Transverse colon (tissue), 4 donors: Measurements from ENCODE around the gene ITGA8. TPM values are rescaled to one million over a fixed set of nuclear protein-coding genes. Genes with fewer than 3 reads are reported as not detected.

ENCODE experiments used
- DNase-seq: peaks from one replicate; pipeline ENCODE4 v3.0.0-alpha.2; 2019
- H3K27ac ChIP-seq, 4 donors: fragments of 200-600 bp; sonication (generic); 2 replicates each; pipeline ENCODE4 v1.5.1; 2016 to 2018; ENCODE audit warnings: inconsistent platforms in 4 of 4
- H3K27me3 ChIP-seq: fragments of 200-600 bp; sonication (generic); 2 replicates; pipeline ENCODE4 v1.5.1; 2017; ENCODE audit warnings: inconsistent platforms
- H3K36me3 ChIP-seq, 4 donors: fragments of 200-600 bp; sonication (generic); 2 replicates each; pipeline ENCODE4 v1.5.1; 2017 to 2019; ENCODE audit warnings: inconsistent platforms in 4 of 4
- H3K4me1 ChIP-seq, 4 donors: fragments of 200-600 bp; sonication (generic); 2 replicates each; pipeline ENCODE4 v1.5.1; 2017 to 2020; ENCODE audit warnings: inconsistent platforms in 4 of 4
- H3K4me3 ChIP-seq, 4 donors: fragments of 200-600 bp; sonication (generic); 1 replicate in 1 of 4; 2 replicates in 3 of 4; pipeline versions ENCODE4 v1.5.1 to v1.6.1; 2017 to 2019; ENCODE audit warnings: inconsistent platforms in 4 of 4
- H3K9me3 ChIP-seq, 2 donors: fragments of 200-600 bp; sonication (generic); 2 replicates each; pipeline ENCODE4 v1.5.1; 2017 to 2019; ENCODE audit warnings: inconsistent platforms in 2 of 2
- EP300 ChIP-seq: sonication (generic); formaldehyde crosslinking; IDR thresholded peaks from one replicate; pipeline ENCODE4 v1.6.1; 2017; ENCODE audit warnings: antibody characterized with exemption, low read depth
- POLR2A ChIP-seq: fragments of 450-650 bp; IDR thresholded peaks from one replicate; pipeline ENCODE4 v1.6.1; 2016; ENCODE audit warnings: antibody characterized with exemption, mild to moderate bottlenecking, moderate library complexity
- POLR2AphosphoS5 ChIP-seq, 3 donors: sonication (generic); formaldehyde crosslinking; IDR thresholded peaks; one replicate each; pipeline ENCODE4 v1.6.1; 2016; ENCODE audit warnings: antibody characterized with exemption in 3 of 3
- WGBS, 2 donors: methylation state at CpG; one replicate each; pipeline ENCODE4 v1.1.5; 2018; ENCODE audit warnings: low coverage in 1 of 2; 5-methylcytosine and 5-hydroxymethylcytosine counted together
- in situ Hi-C, 4 donors: fragments of 200-750 bp; cut with MboI; loops; one replicate each; pipeline versions ENCODE4 v1.15.0 to v1.15.1; 2017; ENCODE audit warnings: low sequenced_read_pairs in 3 of 4, low pct_ligation_motif_present in 1 of 4, low pct_unique_long_range_greater_than_20kb in 1 of 4
- intact Hi-C: fragments of 100-400 bp; cut with DNase I; formaldehyde crosslinking; loops from one replicate; pipeline ENCODE4 v1.15.1; 2023; ENCODE audit warnings: low total_unique reads
- total RNA-seq, 4 donors: library from RNA; depleted of rRNA; stranded (reverse); fragments of >200 nt; gene quantifications; one replicate each; pipeline ENCODE4 v1.1.0, GENCODE V29; 2016
- TF ChIP-seq, protein P1 (sequence below), 5 experiments: fragments of 200-600 bp in 3 of 5; fragments of 450-650 bp in 2 of 5; sonication (generic) in 3 of 5; IDR thresholded peaks; 1 replicate in 2 of 5; 2 replicates in 3 of 5; pipeline ENCODE4 v1.5.1; 2016 to 2017; ENCODE audit warnings: antibody characterized with exemption in 5 of 5, inconsistent platforms in 3 of 5, mild to moderate bottlenecking in 2 of 5, moderate library complexity in 1 of 5

The ITGA8 gene
- total RNA-seq, 4 donors from 2014 or later: 1.4 to 4.9 (median 3.3) TPM; not detected in 1

DNA sequence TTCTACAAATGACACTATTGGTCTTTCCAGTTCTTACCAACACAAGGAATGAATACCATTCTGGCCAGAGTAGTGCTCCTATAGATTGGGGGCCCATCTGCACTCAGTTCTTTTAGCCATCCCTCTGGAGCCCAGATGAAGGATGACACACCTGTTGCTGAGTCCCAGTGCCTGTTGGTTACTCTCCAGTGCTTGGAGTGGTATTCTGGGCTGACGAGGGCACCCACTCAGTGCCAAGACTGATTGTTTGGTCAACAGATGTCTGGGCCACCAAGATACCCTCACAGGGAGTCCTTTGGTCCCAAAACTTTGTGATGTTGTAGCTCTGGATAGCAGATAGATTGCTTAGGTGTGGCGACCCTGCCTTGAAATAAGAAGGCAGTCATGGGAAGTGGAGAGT, 23.7 kb upstream of the ITGA8 start:
- TF ChIP-seq POLR2A (no peak), POLR2AphosphoS5 (IDR thresholded peaks at IDR 0.05) (no peak), EP300 (no peak)
- TF ChIP-seq, protein P1, sequence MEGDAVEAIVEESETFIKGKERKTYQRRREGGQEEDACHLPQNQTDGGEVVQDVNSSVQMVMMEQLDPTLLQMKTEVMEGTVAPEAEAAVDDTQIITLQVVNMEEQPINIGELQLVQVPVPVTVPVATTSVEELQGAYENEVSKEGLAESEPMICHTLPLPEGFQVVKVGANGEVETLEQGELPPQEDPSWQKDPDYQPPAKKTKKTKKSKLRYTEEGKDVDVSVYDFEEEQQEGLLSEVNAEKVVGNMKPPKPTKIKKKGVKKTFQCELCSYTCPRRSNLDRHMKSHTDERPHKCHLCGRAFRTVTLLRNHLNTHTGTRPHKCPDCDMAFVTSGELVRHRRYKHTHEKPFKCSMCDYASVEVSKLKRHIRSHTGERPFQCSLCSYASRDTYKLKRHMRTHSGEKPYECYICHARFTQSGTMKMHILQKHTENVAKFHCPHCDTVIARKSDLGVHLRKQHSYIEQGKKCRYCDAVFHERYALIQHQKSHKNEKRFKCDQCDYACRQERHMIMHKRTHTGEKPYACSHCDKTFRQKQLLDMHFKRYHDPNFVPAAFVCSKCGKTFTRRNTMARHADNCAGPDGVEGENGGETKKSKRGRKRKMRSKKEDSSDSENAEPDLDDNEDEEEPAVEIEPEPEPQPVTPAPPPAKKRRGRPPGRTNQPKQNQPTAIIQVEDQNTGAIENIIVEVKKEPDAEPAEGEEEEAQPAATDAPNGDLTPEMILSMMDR (IDR thresholded peaks at IDR 0.05): no peak
- intact Hi-C loops (no loop called here), in situ Hi-C loops (no loop called here)
- no peaks in the 10 kb centered on the region for H3K9me3 ChIP-seq
- H3K4me1 ChIP-seq: no peaks in the 10 kb centered on the region
- no peaks in the 10 kb centered on the region for H3K36me3 ChIP-seq
- H3K27me3 ChIP-seq: peaks cover 3% of the 10 kb centered on the region
- WGBS, 2 donors: 94% methylated on average over 2 of the region's 2 CpGs; no CpG with 5 or more reads in 1 of the 2 donors
- H3K4me3 ChIP-seq: no peak overlapping the region
- no peak for DNase-seq
- no peak overlapping the region for H3K27ac ChIP-seq

DNA sequence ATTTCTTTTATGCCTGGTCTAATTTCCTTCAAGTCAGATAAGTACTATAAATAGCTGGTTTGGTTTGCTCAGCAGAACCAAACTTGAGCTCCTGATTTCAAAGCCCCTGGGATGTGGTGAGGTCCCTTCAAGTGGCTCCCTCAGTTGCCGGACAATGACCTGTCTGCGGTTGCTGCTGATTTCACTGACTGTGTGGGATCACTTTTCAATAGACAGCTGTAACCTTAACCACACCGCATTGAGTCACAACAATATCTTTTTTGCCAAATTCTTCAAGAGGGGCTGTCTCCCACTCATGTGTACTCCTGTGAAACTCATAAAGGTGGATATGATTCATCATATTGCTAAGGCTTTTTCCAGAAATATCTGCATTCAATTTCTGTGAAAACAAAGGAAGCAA, 23.1 kb upstream of the ITGA8 start:
- Histone ChIP-seq H3K36me3 (no peaks in the 10 kb centered on the region), H3K4me3 (no peak overlapping the region), H3K9me3 (no peaks in the 10 kb centered on the region), H3K27ac (no peak overlapping the region), H3K4me1 (no peaks in the 10 kb centered on the region), H3K27me3 (peaks cover 3% of the 10 kb centered on the region)
- intact Hi-C loops (no loop called here), in situ Hi-C loops (no loop called here)
- DNase-seq: no peak
- 93 to 100% methylated on average over 1 to 3 of the region's 3 CpGs for WGBS, 2 donors
- TF ChIP-seq POLR2AphosphoS5 (IDR thresholded peaks at IDR 0.05) (no peak), EP300 (no peak), POLR2A (no peak)
- TF ChIP-seq, protein P1 (IDR thresholded peaks at IDR 0.05): no peak

DNA sequence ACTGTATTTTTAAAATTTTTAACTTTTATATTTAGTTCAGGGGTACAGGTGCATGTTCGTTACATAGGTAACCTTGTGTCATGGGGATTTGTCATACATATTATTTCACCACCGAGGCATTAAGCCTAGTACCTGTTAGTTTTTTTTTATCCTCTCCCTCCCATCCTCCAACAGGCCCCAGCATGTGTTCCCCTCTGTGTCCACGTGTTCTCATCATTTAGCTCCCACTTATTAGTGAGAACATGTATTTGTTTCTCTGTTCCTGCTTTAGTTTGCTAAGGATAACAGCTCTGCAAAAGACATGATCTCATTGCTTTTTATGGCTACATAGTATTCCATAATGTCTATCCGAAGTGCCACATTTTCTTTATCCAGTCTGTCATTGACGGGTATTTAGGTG, 22.4 kb upstream of the ITGA8 start:
- TF ChIP-seq EP300 (no peak), POLR2AphosphoS5 (IDR thresholded peaks at IDR 0.05) (no peak), POLR2A (no peak)
- TF ChIP-seq, protein P1 (IDR thresholded peaks at IDR 0.05): no peak
- H3K27ac ChIP-seq: no peak overlapping the region
- WGBS, 2 donors: 80 to 81% methylated on average over 4 of the region's 5 CpGs
- no peak overlapping the region for H3K4me3 ChIP-seq
- intact Hi-C loops: no loop called here
- in situ Hi-C loops: no loop called here
- DNase-seq: no peak
- no peaks in the 10 kb centered on the region for H3K4me1 ChIP-seq
- peaks cover 3% of the 10 kb centered on the region for H3K27me3 ChIP-seq
- no peaks in the 10 kb centered on the region for H3K36me3 ChIP-seq
- H3K9me3 ChIP-seq: no peaks in the 10 kb centered on the region

DNA sequence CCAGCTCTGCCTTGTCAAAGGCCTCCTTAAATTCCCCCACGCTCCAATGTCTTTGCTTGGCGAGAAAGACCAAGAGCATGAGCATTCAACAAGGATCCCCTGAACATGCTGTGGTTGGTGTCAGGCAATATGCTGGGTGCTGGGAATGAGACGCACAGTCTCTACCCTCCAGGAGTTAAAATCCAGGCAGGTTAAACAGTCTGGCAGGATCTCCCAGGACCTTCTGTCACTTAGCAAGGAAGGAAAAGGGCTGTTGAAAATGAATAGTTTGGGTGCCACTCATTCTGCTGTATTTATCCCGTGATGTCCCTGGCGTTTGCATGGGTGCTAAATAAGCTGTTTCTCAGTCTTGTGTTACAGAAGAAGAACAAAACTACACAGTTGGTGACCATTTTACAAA, 21.9 kb upstream of the ITGA8 start:
- H3K9me3 ChIP-seq: no peaks in the 10 kb centered on the region
- intact Hi-C loops: no loop called here
- 94 to 100% methylated on average over 4 to 5 of the region's 5 CpGs for WGBS, 2 donors
- H3K27ac ChIP-seq: no peak overlapping the region
- H3K4me1 ChIP-seq: no peaks in the 10 kb centered on the region
- no peak for TF ChIP-seq POLR2A
- no peak for TF ChIP-seq EP300
- TF ChIP-seq, protein P1 (IDR thresholded peaks at IDR 0.05): no peak
- no peak for TF ChIP-seq POLR2AphosphoS5 (IDR thresholded peaks at IDR 0.05)
- DNase-seq: no peak
- in situ Hi-C loops: no loop called here
- H3K36me3 ChIP-seq: no peaks in the 10 kb centered on the region
- no peak overlapping the region for H3K4me3 ChIP-seq
- peaks cover 3% of the 10 kb centered on the region for H3K27me3 ChIP-seq
